Spleen (tissue), 11 donors: Measurements from ENCODE around the gene VAMP1. TPM values are rescaled to one million over a fixed set of nuclear protein-coding genes. Genes with fewer than 3 reads are reported as not detected.
"Not testable (repeated sequence)": the region's sequence is repeated elsewhere in the genome, so short reads cannot be mapped to it uniquely, and the experiment has no call there.

Source experiments
- DNase-seq: peaks from one replicate; pipeline ENCODE4 v3.0.0-alpha.2; 2020
- H3K27ac ChIP-seq, 8 donors: fragments of 200-600 bp; sonication (generic) in 7 of 8; 1 replicate in 4 of 8; 2 replicates in 4 of 8; pipeline versions ENCODE4 v1.5.0 to v1.8.0; 2016 to 2021; ENCODE audit warnings: inconsistent platforms in 4 of 8, mild to moderate bottlenecking in 4 of 8, moderate library complexity in 1 of 8
- H3K27me3 ChIP-seq, 7 donors: fragments of 200-600 bp; sonication (generic) in 6 of 7; replicated peaks in 1 of 7; 1 replicate in 4 of 7; 2 replicates in 3 of 7; pipeline versions ENCODE4 v1.5.0 to v1.8.0; 2016 to 2021; ENCODE audit warnings: inconsistent platforms in 3 of 7, mild to moderate bottlenecking in 1 of 7
- H3K36me3 ChIP-seq, 6 donors: fragments of 200-600 bp; sonication (generic) in 5 of 6; 1 replicate in 4 of 6; 2 replicates in 2 of 6; pipeline versions ENCODE4 v1.5.0 to v1.8.0; 2016 to 2021; ENCODE audit warnings: inconsistent platforms in 2 of 6
- H3K4me1 ChIP-seq, 6 donors: fragments of 200-600 bp; sonication (generic) in 5 of 6; 1 replicate in 3 of 6; 2 replicates in 3 of 6; pipeline versions ENCODE4 v1.5.0 to v1.8.0; 2016 to 2021; ENCODE audit warnings: inconsistent platforms in 3 of 6
- H3K4me3 ChIP-seq, 8 donors: fragments of 200-600 bp; sonication (generic) in 7 of 8; 1 replicate in 4 of 8; 2 replicates in 4 of 8; pipeline versions ENCODE4 v1.5.0 to v1.8.0; 2016 to 2021; ENCODE audit warnings: inconsistent platforms in 4 of 8, mild to moderate bottlenecking in 4 of 8, moderate library complexity in 2 of 8
- H3K9me3 ChIP-seq, 8 donors: fragments of 200-600 bp; sonication (generic) in 7 of 8; 1 replicate in 4 of 8; 2 replicates in 4 of 8; pipeline versions ENCODE4 v1.5.0 to v1.8.0; 2016 to 2021; ENCODE audit warnings: inconsistent platforms in 4 of 8
- POLR2A ChIP-seq, 3 donors: fragments of 450-650 bp; IDR thresholded peaks; one replicate each; pipeline ENCODE4 v1.5.1; 2017; ENCODE audit warnings: antibody characterized with exemption in 3 of 3, mild to moderate bottlenecking in 1 of 3
- POLR2AphosphoS5 ChIP-seq, 3 donors: sonication (generic); formaldehyde crosslinking; IDR thresholded peaks; one replicate each; pipeline ENCODE4 v1.5.1; 2017; ENCODE audit warnings: antibody characterized with exemption in 3 of 3
- WGBS, 5 donors: extraction: QIAGEN DNeasy Blood & Tissue Kit in 3 of 5; methylation state at CpG; one replicate each; pipeline versions ENCODE4 v1.1.5 to v1.1.7; 2013 to 2018; 5-methylcytosine and 5-hydroxymethylcytosine counted together
- intact Hi-C: fragments of 100-400 bp; cut with DNase I; formaldehyde crosslinking; loops from one replicate; pipeline ENCODE4 v1.15.0; 2023; ENCODE audit warnings: low total_unique reads
- polyA plus RNA-seq, 3 donors: library from polyadenylated mRNA; stranded (reverse); fragments of 200-250 nt; gene quantifications; one replicate each; pipeline ENCODE4 v1.2.1, GENCODE V29; 2013
- total RNA-seq, 7 donors: library from RNA; depleted of rRNA in 3 of 7; stranded (reverse); fragments of >200 nt in 3 of 7; fragmentation: NEBNext Ultra II Directional in 4 of 7; extraction: Animal tissue kit (Norgen Biotek cat#: 25700) in 4 of 7; gene quantifications; one replicate each; pipeline versions ENCODE4 v1.1.0 to v1.2.1, GENCODE V29; 2016 to 2021
- TF ChIP-seq, protein P1 (sequence below), 11 experiments: fragments of 200-600 bp in 7 of 11; fragments of 450-650 bp in 4 of 11; sonication (generic) in 4 of 11; IDR thresholded peaks in 8 of 11; conservative IDR thresholded peaks in 3 of 11; 1 replicate in 7 of 11; 2 replicates in 4 of 11; pipeline versions ENCODE4 v1.4.0 to v1.8.0; 2016 to 2021; ENCODE audit warnings: antibody characterized with exemption in 11 of 11, inconsistent platforms in 4 of 11, mild to moderate bottlenecking in 1 of 11
- donor health status: healthy with polysubstance abuse.
- donor health status: DM: no; HTN: no; CAD: no; lungs with moderate emphysema.
- donor health status: DM: no; HTN: no; CAD: no.
- donor health status: Bipolar disorder and iron deficiency.
- donor health status: healthy.
- donor health status: DM: no; HTN: no; CAD: no.
- donor health status: DM: yes; HTN: yes; CAD: no.

The VAMP1 gene
- total and polyA plus RNA-seq, 10 donors = 11.0 to 32.5 (median 21.0) TPM

DNA sequence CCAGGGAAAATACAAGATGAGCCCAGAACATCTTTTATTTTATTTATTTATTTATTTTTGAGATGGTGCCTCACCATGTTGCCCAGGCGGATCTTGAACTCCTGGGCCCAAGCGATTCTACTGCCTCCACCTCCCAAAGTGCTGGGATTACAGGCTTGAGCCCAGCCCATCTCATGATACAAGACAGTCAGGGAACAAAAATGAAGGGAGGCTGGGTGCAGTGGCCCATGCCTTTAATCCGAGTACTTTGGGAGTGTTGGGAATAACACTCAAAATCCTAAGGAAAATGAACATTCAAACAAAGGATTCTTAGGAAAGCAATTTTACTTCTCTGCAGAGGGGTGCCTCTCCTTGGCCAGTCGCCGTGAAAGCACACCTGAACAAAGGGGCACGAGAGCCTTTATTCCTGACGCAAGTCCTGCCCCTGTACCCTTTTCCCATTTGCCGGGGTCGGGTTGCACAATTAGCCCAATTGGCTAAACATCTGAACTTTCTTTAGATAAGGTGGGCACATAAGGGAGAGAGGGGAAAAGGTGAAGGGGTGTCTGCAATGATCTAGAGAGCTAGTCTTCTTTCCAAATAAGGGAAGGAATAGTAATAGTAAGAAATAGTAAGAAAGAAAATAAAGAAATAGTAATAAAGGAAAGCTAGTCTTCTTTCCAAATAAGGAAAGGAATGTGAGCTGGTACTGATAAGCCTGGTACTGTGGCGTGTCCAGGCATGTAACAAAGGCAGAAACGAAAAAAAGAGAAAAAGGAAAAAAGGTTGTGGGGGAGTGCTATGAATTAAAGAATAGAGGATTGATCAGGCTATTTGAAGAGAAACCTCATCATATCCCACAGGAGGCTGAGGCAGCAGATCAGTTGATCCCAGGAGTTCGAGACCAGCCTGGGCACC lies 36.9 kb upstream of the VAMP1 start:
- DNase-seq = no peak
- no peaks in the 10 kb centered on the region for H3K4me1 ChIP-seq
- peaks cover 0 to 98% (median 45%) of the 10 kb centered on the region in 6 donors for H3K36me3 ChIP-seq
- TF ChIP-seq POLR2A (IDR thresholded peaks at IDR 0.05) = no peak
- TF ChIP-seq, protein P1, sequence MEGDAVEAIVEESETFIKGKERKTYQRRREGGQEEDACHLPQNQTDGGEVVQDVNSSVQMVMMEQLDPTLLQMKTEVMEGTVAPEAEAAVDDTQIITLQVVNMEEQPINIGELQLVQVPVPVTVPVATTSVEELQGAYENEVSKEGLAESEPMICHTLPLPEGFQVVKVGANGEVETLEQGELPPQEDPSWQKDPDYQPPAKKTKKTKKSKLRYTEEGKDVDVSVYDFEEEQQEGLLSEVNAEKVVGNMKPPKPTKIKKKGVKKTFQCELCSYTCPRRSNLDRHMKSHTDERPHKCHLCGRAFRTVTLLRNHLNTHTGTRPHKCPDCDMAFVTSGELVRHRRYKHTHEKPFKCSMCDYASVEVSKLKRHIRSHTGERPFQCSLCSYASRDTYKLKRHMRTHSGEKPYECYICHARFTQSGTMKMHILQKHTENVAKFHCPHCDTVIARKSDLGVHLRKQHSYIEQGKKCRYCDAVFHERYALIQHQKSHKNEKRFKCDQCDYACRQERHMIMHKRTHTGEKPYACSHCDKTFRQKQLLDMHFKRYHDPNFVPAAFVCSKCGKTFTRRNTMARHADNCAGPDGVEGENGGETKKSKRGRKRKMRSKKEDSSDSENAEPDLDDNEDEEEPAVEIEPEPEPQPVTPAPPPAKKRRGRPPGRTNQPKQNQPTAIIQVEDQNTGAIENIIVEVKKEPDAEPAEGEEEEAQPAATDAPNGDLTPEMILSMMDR (IDR thresholded peaks at IDR 0.05 in 8 of 11, conservative IDR thresholded peaks at IDR 0.05 in 3 of 11) = no peak
- TF ChIP-seq POLR2AphosphoS5 (IDR thresholded peaks at IDR 0.05) = no peak
- no peaks in the 10 kb centered on the region for H3K9me3 ChIP-seq
- no peaks in the 10 kb centered on the region for H3K27me3 ChIP-seq
- 87 to 93% (median 90%) methylated on average over 12 of the region's 12 CpGs for WGBS, 5 donors
- H3K27ac ChIP-seq = no peak overlapping the region
- no peak overlapping the region for H3K4me3 ChIP-seq
- intact Hi-C loops = no loop called here

DNA sequence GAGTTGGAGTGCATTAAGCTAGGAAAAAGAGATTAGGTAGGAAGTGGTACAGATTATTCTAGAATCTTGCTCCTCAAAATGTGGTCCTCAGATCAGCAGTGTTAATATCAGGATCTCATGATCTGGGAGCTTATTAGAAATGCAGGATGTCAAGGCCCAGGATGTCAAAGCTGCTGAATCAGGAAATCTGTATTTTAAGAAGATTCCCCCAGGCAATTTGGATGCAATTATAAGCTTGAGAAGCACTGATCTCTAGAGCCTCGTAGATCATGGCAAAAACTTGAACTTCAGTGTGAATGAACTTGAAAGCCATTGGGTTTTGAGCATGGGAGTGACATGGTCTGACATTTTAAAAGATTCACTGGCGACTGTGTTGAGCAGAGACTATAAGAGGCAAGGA lies 30.0 kb upstream of the VAMP1 start:
- Histone ChIP-seq H3K4me3 (no peak overlapping the region), H3K27ac (no peak overlapping the region), H3K4me1 (peaks cover 2 to 21% (median 5%) of the 10 kb centered on the region in 6 donors), H3K9me3 (no peaks in the 10 kb centered on the region), H3K27me3 (no peaks in the 10 kb centered on the region), H3K36me3 (peaks cover 0 to 94% (median 34%) of the 10 kb centered on the region in 6 donors)
- WGBS, 5 donors = 93 to 100% (median 94%) methylated on average over 2 of the region's 2 CpGs
- intact Hi-C loops = no loop called here
- TF ChIP-seq POLR2AphosphoS5 (IDR thresholded peaks at IDR 0.05) (no peak), POLR2A (IDR thresholded peaks at IDR 0.05) (no peak)
- TF ChIP-seq, protein P1 (IDR thresholded peaks at IDR 0.05 in 8 of 11, conservative IDR thresholded peaks at IDR 0.05 in 3 of 11) = no peak
- no peak for DNase-seq

DNA sequence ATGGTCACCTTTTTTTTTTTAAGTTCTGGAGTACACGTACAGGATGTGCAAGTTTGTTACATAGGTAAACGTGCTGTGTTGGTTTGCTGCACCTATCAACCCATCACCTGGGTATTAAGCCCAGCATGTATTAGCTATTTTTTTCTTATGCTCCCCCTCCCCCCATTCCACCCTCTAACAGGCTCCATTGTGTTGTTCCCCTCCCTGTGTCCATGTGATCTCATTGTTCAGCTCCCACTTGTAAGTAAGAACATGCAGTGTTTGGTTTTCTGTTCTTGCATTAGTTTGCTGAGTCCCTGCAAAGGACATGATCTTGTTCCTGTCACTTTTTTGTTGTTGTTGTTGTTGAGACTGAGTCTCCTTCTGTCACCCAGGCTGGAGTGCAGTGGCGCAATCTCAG lies 26.8 kb upstream of the VAMP1 start:
- 73 to 89% (median 81%) methylated on average over 3 of the region's 3 CpGs for WGBS, 5 donors
- H3K4me1 ChIP-seq = peaks cover 19 to 44% (median 25%) of the 10 kb centered on the region in 6 donors
- DNase-seq, H3K27ac ChIP-seq, H3K4me3 ChIP-seq, intact Hi-C loops, H3K27me3 ChIP-seq, H3K9me3 ChIP-seq: not testable (repeated sequence)
- peaks cover 0 to 65% (median 26%) of the 10 kb centered on the region in 6 donors for H3K36me3 ChIP-seq

DNA sequence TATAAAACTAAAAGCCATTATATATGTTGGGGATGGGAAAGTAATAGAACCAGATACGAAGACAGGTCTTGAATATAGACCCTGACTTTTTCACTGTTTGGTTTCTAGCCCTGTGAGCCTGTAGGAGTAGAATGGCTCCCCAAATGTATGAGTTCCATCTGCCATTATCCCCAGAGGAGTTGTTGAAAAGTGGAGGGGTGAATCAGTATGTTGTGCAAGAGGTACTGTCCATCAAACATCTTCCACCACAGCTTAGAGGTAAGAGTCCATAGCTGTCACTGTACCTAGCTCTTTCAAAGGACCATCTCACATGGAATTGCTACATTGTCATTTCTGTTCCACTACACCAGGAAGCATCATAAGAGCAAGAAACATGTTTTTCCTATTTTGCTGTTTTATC lies 24.5 kb upstream of the VAMP1 start:
- 61 to 81% (median 64%) methylated on average over 1 of the region's 1 CpG for WGBS, 5 donors
- no peak for DNase-seq
- intact Hi-C loops = no loop called here
- TF ChIP-seq, protein P1 (IDR thresholded peaks at IDR 0.05 in 8 of 11, conservative IDR thresholded peaks at IDR 0.05 in 3 of 11) = no peak
- peak overlapping the region in 7 of 8 donors; percentile 97 to 99 (median 98) for H3K27ac ChIP-seq
- H3K4me1 ChIP-seq = peaks cover 21 to 54% (median 31%) of the 10 kb centered on the region in 6 donors
- no peaks in the 10 kb centered on the region for H3K27me3 ChIP-seq
- peak overlapping the region in 7 of 8 donors; percentile 60 to 81 (median 78) for H3K4me3 ChIP-seq
- H3K36me3 ChIP-seq = peaks cover 0 to 67% (median 30%) of the 10 kb centered on the region in 6 donors
- H3K9me3 ChIP-seq = no peaks in the 10 kb centered on the region
